Stimulated activated CD4-positive, alpha-beta T cell treated with anti-CD3 and anti-CD28 coated beads, Interleukin-12 subunit alpha, Interleukin-12 subunit beta, amount 100 ng/mL, for 48 hours (primary cell): ENCODE results near the gene DOCK4.

ENCODE experiments used
- DNase-seq, 3 donors: peaks; one replicate each; pipeline ENCODE4 v3.0.0-alpha.2; 2020; ENCODE audit warnings: low read depth in 2 of 3, low spot score in 1 of 3

Gene DOCK4

GRCh38 chr7:111982133-111982532, 224.1 kb downstream of the DOCK4 start:
- no peak for DNase-seq

DNA sequence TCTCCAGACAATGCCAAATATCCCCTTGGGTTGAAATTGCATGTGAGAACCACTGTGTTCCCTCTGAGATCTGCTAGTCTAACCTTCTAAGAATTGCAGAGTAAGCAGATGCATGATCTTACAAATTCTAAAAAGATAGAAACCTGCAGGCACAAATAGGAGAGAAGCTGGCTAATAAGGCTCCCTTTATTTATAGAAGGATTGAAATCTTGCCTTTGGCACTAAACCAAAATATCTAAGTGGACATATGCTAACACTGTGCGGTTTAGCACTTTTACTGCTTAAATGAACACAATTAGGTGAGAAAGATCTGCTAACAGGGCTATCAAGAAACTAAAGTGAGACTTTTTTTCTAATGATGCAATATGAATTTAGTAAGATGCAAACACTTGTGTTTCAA, 225.5 kb downstream of the DOCK4 start:
- no peak for DNase-seq

DNA sequence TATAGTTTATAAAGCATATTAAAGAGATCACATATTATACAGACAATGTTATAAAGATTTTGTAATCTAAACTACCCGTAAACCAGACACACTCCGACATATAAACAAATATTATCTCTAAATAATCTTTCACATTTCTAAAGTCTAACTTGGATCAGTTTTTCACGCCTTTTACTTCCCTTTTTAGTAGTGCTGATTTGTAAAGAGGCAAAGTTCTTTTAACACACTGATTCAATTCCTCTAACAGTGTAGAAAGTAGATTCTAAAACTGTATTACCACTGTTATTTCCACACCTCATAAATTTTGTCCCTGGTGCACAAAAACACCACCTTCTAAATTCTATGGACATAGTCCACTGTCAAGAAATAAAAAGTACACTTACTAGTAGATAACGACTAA, 230.9 kb downstream of the DOCK4 start:
- no peak for DNase-seq

- no peak for DNase-seq
Observed at GRCh38 chr7:111960984-111961383, 245.2 kb downstream of the DOCK4 start.

DNA sequence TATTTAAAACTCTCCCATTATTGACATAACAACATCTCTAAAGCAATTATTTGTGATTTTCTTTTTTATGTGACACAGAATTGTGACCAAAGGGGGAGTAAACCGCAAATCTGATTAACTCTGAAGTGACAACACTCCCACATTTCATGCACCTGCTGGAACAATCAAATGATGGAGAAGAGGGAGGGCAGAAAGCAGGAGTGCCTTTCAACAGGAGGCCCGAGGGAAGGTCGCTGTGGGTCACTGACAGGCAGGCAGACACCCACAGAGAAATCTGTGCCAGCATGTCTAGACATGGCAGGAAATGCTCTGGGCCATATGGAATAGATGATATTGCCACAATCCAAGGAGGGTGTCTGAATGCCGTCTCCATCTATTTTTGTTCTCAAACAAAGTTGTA, 247.3 kb downstream of the DOCK4 start:
- no peak for DNase-seq

- no peak for DNase-seq
Observed at GRCh38 chr7:111958431-111958830, 247.8 kb downstream of the DOCK4 start.

- DNase-seq = no peak
Observed at GRCh38 chr7:111955616-111956015, 250.6 kb downstream of the DOCK4 start.

DNA sequence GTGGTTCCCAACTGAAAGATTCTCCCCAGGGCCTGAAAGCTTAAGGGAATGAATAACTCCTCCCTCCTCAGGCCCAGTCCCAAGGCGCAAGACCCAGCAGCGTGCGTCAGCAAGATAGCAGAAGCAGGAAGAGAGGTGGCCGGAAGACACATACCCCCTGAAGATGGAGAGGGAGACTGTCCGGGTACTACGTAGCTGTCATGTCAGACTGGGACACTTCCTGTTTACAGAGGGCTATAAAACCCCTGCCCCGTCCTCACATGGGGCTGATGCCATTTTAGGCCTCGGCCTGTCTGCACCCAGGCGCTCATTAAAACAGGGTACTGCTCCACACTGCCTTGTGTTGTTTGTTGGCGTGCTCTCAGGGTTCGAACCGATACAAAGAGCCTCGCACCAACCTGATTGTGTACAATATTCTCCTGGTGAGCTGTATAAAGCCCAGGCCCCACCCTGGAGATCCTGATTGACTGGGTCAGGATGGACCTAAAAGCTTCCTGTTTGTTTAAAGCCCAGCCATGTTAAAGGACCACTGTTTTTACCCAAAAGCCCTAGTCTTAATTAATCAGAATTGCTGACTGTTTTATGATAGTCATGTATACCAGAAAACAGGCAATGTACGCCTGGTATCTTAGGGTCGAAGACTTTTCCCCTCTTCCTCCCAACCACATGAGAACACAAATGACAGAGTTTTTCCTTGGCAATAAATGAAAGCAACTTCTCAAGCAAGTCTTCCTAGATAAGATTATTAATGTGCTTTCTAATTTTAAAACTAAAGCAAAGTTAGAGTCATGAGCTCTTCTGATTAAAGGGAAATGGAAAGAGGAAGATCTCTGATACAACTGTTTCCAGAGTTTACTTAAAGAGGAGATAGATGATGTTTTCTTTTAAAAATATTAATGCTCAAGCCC, 251.5 kb downstream of the DOCK4 start:
- no peak for DNase-seq

- DNase-seq = no peak
Observed at GRCh38 chr7:111954056-111954455, 252.1 kb downstream of the DOCK4 start.

GRCh38 chr7:111953611-111954010, 252.6 kb downstream of the DOCK4 start:
- no peak for DNase-seq

DNA sequence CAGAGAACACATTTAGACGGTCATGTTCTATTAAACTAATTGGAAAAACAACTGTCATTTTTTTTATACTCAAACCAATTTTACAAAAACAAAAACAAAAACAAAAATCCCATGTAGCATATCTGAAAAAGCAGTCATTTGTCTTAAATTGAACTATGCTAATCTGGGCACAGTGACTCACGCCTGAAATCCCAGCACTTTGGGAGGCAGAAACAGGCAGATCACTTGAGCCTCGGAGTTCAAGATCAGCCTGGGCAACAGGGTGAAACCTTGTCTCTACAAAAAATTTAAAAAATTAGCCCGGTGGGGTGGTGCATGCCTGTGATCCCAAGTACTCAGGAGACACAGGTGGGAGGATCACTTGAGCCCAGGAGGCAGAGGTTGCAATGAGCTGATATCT, 253.4 kb downstream of the DOCK4 start:
- no peak for DNase-seq

- DNase-seq = no peak
Observed at GRCh38 chr7:111951052-111951451, 255.1 kb downstream of the DOCK4 start.

DNA sequence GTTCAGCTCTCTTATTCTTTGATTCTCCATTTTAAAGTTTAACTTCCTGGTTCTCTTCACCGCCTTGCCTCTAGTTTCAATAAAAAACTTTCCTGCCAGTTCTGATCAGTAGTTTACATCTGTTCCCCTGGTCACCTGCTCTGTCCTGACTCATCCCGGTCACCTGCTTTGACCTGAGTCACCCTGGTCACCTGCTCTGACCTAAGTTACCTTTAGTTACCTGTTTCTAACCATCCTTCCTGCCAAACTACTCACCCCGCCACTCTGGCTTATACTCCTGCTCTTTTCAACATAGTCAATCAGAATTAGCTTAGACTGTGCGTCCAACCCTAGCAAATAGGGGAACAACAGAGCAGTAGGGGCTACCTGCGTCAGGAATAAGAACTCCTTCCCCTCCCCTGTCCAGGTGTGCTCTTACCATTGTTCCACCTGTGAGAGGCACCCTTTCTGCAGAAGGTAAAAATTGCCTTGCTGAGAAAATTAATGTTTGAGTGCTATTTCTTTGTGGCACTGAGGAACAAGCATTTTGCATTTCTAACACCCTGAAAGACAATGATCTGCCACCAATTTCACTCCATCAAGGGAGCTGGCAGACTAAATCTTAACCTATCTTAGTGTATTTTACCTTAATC, 263.6 kb downstream of the DOCK4 start:
- no peak for DNase-seq

DNA sequence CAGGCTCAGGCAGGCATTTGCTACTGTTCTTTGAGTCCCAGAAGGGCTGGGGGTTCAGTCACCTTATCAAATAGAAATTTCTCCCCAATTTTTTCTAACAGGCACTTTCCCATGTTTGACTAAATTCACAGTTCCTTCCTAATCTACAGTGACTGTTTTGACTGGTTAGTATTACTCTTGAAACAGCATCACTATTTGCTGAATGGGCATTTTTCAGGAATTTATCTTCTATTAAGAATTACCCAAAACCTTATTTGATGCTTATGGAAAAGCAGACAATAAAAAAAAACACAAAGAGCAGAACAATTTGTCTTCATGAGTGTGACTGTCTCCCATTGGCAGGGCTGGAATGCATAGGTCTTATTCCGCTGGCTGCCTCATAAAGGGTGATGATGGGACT, 269.0 kb downstream of the DOCK4 start:
- no peak for DNase-seq

- no peak for DNase-seq
Observed at GRCh38 chr7:111933609-111934008, 272.6 kb downstream of the DOCK4 start.

GRCh38 chr7:111931958-111932357, 274.2 kb downstream of the DOCK4 start:
- no peak for DNase-seq

GRCh38 chr7:111931016-111931517, 275.1 kb downstream of the DOCK4 start:
- no peak for DNase-seq

GRCh38 chr7:111929264-111929663, 276.9 kb downstream of the DOCK4 start:
- DNase-seq = no peak

GRCh38 chr7:111927353-111928019, 278.7 kb downstream of the DOCK4 start:
- no peak for DNase-seq

DNA sequence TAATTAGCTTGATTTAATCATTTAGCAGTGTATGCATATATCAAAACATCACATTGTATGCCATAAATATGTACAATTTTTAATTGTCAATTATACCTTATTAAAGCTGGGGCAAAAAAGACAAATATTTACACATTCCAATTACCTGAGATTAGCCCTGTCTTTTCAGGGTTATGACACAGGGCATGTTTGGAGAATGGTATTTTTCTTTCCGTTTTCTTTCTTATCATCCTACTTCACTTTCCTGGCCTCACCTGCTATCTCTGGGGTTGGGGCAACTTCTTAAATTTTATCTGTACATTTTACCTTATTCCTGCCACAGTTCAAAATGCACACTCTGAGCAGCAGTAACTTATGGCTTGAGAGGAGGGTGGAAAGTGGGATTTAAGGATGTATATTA, 285.9 kb downstream of the DOCK4 start:
- no peak for DNase-seq

GRCh38 chr7:111919631-111920179, 286.5 kb downstream of the DOCK4 start:
- DNase-seq = no peak

DNA sequence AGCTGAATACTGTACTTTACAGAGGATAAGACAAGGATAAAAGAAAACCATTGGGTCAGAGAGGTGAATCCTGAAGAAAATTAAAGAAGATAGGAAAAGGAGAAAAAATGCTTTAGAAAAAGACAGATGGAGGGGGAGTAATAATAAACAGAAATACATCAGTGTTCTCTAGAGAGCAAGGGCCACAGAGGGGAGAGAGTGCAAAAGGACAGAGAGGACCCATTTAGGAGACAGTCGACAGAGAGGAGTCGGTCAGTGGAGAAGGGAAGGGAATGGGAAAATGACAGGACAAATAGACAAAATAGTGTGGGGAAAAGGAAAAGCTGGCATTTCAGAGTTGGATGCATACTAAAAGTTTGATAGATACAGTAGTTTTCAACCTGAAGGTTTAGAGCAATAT, 287.0 kb downstream of the DOCK4 start:
- DNase-seq = no peak
